ENCODE data around the gene SLC25A30.
"Not testable (repeated sequence)": the region's sequence is repeated elsewhere in the genome, so short reads cannot be mapped to it uniquely, and the experiment has no call there.

Gene SLC25A30

DNA sequence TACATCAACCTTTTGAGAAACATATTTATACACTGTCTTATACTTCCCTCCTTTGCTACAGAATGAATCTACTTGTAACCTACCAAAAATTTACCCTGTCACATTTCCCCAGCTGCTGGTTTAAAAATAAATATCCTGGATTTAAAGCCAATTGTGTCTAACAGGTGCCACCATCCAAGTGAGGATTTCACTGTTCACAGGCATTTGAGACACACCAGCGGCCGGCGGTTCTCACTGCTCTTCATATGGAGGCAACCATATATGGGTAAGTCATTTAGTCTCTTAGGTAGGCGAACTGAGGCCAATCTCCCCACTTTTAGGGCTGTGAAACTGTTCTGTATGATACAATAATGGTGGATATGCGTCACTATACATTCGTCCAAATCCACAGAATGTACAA lies 26.2 kb downstream of the SLC25A30 start:
- DNase-seq (ENCODE audit: low spot score), result no peak

DNA sequence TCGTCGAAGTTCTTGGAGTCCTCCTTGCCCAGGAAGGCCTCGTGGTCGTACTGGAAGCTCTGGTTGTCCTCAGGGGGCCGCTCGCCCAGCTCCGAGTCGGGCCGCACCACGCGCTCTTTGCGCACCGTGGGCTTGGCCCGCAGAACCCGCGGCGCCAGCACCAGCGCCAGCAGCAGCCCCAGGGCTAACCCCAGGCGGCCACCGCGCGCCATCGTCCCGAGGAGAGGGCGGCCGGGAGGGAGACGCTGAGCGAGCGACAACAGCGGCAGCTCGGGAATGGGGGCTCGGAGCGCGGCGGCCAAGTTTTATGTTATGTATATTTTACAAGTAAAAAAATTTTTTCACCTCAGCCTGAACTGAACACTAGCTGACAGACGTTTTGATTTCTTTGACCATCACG lies 27.0 kb downstream of the SLC25A30 start:
- not testable (repeated sequence) for DNase-seq (ENCODE audit: low spot score)

DNA sequence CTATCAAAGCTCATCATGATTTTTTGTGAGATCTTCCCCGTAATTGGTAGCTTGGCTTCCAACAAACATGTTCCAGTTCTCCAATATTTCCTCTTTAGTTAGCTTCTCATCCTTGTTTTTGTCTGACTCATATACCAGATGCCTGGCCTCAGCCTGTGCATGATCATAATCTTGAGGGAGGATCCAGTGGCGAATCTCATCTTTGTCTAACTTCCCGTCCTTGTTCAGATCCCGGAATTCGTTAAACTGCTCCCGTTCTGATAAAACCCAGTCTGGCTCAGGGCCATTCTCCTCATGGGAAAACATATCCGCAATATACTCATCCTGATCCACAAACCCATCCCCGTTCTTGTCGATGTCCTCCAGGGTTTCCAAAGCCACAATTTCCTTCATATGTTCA lies 27.8 kb downstream of the SLC25A30 start:
- not testable (repeated sequence) for DNase-seq (ENCODE audit: low spot score)

DNA sequence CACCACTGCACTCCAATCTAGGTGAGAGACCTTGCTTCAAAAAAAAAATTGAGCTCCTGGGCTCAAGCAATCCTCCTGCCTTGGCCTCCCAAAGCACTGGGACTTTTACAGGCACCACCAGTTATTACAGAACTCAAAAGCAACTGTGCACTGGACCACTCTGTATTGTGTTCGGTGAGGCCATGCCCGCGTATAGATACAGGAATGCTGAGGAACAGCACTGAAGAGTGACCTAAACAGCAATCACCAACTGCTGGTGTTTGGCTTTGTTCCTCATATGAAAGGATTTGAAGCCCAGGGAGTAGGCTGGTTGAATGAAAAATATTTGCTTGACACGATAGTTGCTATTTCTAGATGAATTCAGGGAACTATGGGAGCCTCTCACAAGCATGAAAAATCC lies 29.5 kb downstream of the SLC25A30 start:
- no peak for DNase-seq (ENCODE audit: low spot score)

DNA sequence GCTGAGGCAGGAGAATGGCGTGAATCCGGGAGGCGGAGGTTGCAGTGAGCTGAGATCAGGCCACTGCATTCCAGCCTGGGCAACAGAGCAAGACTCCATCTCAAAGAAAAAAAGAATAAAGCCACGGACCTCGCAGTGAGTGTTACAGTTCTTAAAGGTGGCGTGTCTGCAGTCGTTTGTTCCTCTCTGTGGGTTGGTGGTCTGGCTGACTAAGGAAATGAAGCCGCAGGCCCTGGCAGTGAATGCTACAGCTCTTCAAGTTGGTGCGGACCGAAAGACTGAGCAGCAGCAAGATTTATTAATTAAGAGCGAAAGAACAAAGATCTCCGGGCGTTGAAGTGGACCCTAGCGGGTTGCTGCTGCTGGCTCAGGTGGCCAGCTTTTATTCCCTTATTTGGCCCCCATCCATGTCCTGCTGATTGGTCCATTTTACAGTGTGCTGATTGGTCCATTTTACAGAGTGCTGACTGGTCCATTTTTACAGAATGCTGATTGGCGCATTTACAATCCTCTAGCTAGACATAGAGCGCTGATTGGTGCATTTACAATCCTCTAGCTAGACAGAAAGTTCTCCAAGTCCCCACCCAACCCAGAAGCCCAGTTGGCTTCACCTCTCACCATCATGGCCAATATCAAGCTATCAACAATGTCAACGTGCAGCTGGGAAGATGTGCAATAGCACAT lies 31.1 kb downstream of the SLC25A30 start:
- DNase-seq (ENCODE audit: low spot score), result not testable (repeated sequence)

DNA sequence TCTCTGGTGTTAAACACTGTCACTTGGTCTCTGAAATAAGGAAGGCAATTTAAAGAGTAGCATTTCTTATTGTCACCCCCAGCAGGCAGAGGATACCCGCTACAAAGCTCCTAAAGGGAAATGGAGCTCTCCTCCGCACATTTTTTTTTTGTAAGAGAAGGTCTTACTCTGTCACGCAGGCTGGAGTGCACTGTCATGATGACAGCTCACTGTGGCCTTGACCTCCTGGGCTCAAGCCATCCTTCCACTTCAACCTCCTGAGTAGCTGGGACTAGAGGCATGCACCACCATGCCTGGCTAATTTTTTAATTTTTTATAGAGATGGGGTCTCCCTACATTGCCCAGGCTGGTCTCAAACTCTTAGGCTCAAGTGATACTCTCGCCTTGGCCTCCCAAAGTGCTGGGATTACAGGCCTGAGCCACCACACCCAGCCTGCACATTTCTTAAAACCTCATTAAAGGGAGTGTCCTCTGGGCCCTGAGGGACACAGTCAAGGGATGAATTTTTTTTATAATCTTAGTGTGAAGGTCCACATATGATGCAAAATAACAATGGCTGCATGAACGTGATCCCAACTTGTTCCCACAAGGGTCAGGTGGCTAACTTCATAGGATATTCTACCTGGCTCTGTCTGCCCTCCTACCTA lies 32.1 kb downstream of the SLC25A30 start:
- DNase-seq (ENCODE audit: low spot score), result no peak

DNA sequence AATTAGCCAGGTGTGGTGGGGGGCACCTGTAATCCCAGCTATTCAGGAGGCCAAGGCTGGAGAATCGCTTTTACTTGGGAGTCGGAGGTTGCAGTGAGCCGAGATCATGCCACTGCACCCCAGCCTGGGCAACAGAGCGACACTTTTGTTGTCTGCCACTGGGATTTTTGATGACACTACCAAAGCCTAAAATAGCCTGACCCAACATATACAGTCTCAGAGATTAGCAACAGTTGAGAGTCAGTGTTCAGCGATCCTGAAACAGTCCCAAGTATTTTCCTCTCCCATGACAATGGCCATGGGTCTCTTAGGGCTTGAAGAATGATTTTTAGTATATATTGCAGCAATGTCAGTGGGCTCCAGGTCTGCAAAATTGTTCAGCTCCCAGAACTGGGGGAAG lies 32.9 kb downstream of the SLC25A30 start:
- DNase-seq (ENCODE audit: low spot score), result no peak

DNA sequence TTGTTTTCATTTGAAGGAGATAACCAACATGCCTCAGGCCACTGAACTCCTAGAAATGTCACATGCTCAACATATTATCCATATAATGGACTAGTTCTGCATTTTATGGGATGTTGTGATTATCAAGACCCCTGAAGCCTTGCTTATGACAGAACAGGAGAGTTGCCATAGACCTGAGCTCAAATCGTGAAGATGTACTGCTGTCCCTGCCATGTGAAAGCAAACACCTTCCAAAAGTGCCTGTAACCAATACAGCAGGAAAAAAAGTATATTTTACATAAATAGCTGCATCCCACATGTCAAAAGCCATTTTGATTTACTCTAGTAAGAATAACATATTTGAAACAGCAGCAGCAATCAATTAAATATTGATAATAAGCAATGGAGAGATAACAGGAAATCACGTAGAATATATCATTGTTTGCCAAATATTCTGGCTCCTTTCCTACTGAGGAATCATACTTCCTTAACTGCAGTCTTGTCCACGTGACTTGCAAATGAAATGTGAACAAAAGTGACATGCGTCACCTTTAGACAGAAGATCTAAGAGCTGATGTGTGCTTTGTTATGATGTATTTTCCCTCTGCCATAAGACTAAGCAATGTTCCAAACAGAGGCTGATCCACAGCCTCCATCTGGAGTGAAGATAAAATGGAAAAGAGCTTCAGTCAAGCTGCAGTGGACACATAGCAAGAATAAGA lies 33.5 kb downstream of the SLC25A30 start:
- no peak for DNase-seq (ENCODE audit: low spot score)

DNA sequence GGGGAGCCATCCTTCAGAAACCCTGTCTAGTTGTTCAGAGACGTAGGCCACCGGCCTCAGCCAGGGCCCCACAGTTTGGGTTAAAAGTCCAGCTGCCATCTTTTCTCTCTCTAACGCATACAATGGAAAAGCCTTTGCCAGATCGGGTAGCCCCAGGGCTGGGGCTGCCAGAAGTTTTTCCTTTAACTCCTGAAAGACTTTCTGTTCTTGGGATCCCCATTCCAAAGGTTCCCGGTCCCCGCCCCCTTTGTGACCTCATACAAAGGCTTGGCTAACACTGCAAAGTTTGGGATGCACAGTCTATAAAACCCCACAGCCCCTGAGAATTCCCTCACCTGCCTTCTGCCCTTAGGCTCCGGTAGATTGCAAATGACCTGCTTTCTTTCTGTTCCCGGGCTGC lies 35.4 kb downstream of the SLC25A30 start:
- DNase-seq (ENCODE audit: low spot score), result not testable (repeated sequence)

DNA sequence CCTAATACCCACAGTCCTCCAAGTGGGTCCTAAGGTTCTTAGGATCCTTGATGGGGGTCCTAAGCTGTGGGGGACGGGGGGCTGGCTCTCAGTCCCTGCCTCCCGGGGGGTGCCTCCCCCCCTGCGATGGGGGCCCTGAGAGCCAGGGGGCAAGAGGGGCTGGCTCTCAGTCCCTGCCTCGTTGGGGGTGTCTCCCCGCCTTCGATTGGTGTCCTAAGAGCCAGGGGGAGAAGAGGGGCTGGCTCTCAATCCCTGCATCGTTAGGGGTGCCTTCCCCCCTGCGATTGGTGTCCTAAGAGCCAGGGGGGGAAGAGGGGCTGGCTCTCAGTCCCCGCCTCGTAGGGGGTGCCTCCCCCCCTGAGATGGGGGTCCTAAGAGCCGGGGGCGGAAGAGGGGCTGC lies 37.0 kb downstream of the SLC25A30 start:
- no peak for DNase-seq (ENCODE audit: low spot score)

DNA sequence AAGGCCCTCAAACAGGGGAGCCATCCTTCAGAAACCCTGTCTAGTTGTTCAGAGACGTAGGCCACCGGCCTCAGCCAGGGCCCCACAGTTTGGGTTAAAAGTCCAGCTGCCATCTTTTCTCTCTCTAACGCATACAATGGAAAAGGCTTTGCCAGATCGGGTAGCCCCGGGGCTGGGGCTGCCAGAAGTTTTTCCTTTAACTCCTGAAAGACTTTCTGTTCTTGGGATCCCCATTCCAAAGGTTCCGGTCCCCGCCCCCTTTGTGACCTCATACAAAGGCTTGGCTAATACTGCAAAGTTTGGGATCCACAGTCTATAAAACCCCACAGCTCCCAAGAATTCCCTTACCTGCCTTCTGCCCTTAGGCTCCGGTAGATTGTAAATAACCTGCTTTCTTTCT lies 37.5 kb downstream of the SLC25A30 start:
- DNase-seq (ENCODE audit: low spot score), result not testable (repeated sequence)

DNA sequence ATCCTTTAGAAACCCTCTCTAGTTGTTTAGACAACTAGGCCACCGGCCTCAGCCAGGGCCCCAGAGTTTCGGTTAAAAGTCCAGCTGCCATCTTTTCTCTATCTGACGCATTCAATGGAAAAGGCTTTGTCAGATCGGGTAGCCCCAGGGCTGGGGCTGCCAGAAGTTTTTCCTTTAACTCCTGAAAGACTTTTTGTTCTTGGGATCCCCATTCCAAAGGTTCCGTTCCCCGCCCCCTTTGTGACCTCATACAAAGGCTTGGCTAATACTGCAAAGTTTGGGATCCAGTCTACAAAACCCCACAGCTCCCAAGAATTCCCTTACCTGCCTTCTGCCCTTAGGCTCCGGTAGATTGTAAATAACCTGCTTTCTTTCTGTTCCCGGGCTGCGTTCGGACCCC lies 38.7 kb downstream of the SLC25A30 start:
- not testable (repeated sequence) for DNase-seq (ENCODE audit: low spot score)

DNA sequence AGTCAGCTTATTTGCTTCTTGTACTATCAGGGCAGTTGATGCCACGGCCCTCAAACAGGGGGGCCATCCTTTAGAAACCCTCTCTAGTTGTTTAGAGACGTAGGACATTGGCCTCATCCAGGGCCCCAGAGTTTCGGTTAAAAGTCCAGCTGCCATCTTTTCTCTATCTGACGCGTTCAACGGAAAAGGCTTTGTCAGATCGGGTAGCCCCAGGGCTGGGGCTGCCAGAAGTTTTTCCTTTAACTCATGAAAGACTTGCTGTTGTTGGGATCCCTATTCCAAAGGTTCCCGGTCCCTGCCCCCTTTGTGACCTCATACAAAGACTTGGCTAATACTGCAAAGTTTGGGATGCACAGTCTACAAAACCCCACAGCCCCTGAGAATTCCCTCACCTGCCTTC lies 39.4 kb downstream of the SLC25A30 start:
- not testable (repeated sequence) for DNase-seq (ENCODE audit: low spot score)

DNA sequence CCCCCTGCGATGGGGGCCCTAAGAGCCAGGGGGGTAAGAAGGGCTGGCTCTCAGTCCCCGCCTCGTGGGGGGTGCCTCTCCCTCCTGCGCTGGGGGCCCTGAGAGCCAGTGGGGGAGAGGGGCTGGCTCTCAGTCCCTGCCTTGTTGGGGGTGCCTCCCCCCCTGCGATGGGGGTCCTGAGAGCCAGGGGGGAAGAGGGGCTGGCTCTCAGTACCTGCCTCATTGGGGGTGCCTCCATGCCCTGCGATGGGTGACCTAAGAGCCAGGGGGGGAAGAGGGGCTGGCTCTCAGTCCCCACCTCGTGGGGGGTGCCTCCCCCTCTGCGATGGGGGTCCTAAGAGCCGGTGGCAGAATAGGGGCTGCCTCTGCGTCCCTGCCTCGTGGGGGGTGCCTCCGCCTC lies 40.9 kb downstream of the SLC25A30 start:
- DNase-seq (ENCODE audit: low spot score), result not testable (repeated sequence)

DNA sequence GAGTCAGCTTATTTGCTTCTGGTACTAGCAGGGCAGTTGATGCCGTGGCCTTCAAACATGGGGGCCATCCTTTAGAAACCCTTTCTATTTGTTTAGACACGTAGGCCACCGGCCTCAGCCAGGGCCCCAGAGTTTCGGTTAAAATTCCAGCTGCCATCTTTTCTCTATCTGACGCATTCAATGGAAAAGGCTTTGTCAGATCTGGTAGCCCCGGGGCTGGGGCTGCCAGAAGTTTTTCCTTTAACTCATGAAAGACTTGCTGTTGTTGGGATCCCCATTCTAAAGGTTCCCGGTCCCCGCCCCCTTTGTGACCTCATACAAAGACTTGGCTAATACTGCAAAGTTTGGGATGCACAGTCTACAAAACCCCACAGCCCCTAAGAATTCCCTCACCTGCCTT lies 41.5 kb downstream of the SLC25A30 start:
- not testable (repeated sequence) for DNase-seq (ENCODE audit: low spot score)

DNA sequence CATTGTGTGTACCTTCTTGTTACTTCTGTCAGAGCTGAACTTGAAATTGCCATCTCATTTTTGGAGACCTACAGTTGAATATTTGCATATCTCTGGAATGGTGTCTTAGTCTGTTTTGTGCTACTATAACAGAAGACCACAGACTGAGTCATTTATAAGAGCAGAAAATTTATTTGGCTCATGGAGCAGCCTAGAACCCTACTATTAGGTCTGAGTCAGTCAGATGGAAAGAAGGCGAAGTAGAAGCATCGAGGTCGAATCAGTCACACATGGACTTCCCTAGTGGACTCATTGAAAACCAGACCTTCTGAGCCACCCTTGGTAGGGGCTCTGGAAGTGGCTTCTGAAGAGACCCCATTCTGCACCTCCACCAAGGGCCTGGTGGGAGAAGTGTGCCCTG lies 43.3 kb downstream of the SLC25A30 start:
- peak; percentile 16 for DNase-seq (ENCODE audit: low spot score)

DNA sequence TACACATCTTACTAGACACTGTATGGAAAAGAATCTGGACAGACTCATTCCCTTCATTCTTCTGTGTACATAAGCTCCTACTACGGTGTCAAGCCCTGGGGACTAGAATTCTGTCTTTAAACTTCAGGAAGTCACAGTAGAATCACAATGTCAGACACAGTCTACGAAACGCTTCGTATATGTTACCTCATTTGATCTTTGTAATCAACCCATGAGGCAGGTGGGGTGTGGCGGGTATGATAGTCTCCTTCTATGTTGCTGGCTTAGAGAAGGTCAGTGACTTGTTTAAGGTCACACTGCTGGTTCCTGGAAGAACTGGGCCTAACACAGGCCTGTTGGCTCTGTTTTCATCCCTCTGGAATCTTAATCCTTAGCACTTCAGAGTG lies 45.0 kb downstream of the SLC25A30 start:
- no peak for DNase-seq (ENCODE audit: low spot score)

DNA sequence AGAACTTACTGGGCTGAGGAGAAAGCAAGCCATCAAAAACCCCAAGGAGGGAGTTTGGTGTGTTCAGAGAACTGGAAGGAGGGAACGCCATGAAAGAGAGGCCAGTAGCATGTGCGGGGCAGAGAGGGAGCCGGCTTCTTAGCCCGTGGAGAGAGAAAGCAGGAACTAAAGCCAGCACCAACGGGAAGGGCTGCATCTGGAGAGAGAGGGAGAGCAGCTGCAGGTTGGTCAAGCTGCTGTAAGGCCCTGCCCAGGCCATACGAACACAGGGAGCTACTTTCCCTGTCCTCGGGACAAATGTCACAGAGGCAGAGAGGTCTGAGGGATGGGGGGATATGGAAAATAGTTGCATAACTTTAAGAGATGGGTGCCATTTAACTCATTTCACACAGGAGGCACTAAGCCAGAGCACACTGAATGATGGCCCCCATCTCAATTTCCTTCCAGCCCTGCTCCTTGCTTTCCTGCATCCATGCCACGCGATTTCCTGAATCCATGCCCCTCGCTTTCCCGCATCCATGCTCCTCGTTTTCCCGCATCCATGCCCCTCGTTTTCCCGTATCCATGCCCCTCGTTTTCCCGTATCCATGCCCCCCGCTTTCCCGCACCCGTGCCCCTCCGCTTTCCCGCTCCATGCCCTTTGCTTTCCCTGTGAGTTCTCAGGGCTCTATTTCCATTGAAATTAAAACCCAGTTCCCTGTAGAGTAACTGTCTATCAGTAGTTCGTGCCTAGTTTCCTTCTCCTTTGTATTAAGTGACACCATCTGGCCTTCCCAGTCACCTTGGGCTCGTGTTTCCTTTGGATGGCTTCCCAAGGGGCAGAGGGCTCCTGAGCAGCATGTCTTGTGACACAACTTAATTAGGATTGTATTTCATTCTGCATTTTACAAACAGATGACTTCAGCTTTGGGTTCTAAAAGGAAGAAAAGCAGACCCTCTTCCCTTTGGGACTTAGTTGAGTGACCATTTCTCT lies 45.7 kb downstream of the SLC25A30 start:
- no peak for DNase-seq (ENCODE audit: low spot score)

DNA sequence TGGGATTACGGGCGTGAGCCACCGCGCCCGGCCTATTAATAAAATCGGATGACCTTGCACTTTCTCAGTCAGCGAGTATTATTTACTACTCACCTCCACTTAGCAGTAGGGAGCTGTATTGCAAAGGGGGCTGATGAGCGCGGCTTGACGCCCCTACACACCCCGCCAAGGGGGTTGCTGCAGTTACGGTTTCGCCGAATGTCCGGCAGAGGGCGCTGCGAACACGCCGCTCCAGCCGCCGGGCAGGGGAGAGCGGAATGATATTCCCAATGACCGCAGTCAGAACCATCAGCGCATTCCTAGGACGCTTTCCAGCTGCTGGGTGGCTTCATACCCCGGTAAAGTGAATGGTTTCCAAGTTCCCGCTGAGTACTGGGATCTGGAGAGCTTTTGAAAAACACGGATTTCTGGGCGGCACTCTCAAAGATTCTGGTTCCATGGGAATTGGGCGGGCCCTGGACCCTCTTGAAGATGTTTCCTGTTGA lies 47.2 kb downstream of the SLC25A30 start:
- peak; percentile 83 for DNase-seq (ENCODE audit: low spot score)

DNA sequence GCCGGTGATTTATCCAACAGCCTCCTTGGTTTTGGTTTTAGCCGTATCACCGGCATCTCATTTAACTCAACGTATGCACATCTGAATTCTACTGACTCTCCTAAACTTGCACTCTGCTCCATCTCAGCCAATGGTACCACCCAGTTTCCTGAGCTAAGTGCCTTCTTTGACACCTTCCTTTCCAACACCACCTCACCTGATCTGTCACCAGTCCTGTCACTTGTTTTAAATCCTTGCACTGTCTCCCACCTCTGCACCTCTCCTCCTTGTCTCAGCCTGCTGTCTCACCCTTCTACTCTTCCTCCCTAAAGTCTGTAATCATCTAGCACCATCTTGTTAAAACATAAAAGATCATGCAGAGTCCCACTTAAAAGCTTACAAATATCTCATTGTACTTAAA lies 49.1 kb downstream of the SLC25A30 start:
- DNase-seq (ENCODE audit: low spot score), result no peak

DNA sequence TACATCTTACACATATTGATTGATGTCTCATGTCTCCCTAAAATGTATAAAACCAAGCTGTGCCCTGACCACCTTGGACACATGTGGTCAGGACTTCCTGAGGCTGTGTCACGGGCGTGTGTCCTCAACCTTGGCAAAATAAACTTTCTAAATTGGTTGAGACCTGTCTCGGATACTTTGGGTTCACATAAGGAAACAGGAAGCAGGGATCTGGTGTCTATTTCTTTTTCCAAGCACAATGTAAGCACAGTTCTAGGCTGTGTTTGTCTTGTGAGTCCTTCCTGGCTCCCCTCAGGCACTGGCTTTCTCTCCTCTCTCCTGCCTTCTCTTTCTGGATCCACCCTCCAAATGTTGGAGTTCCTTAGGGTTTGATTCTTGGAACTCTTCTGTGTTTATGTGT lies 49.6 kb downstream of the SLC25A30 start:
- DNase-seq (ENCODE audit: low spot score), result no peak

DNA sequence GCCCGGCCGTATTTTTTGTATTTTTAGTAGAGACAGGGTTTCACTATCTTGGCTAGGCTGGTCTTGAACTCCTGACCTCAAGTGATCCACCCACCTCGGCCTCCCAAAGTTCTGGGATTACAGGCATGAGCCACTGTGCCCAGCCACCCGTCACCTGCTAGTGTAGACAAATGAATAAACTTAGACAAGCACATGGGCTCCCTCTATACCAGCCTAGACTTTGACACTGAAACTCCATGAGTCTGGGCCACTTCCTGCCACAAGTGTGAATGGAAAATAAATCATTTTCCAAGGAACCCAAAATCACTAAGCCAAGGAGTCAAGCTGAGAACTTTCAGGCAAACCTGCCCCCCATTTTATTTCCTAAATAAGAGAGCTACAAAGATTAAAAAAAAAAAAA lies 50.2 kb downstream of the SLC25A30 start:
- no peak for DNase-seq (ENCODE audit: low spot score)
